K562 (cell line): ENCODE results near the gene SLC25A36. TPM values are rescaled to one million over a fixed set of nuclear protein-coding genes. Genes with fewer than 3 reads are reported as not detected.

ENCODE experiments used
- ATAC-seq: fragments of 200-7000 bp; cut with Tn5 transposase; 3 replicates; pipeline ENCODE4 v1.9.1; 2020; ENCODE audit warnings: moderate library complexity
- BruUV-seq: library from RNA; stranded (reverse); fragments of 400-500 nt; replicated peaks from 2 replicates; lab custom pipeline; 2021; lab: Mats Ljungman, UMichigan
- CTCF ChIA-PET: fragments of 300-600 bp; formaldehyde crosslinking; extraction: SDS; loops from one replicate; lab custom pipeline; 2021; ENCODE audit warnings: low intra/inter-chr PET ratio; lab: Yijun Ruan, JAX
- POLR2A ChIA-PET: fragments of 300-600, 350-650 bp; sonication (Branson Sonifier 250); formaldehyde crosslinking; extraction: SDS; loops from one replicate; lab custom pipeline; 2021; ENCODE audit warnings: antibody characterized with exemption, inconsistent platforms; lab: Yijun Ruan, JAX
- DNase-seq, 4 experiments: peaks; one replicate each; pipeline versions ENCODE4 v3.0.0 to v3.0.0-alpha.2; 2011 to 2018; ENCODE audit warnings: low spot score in 3 of 4, mixed read lengths in 3 of 4; ENCODE audit errors: extremely low read depth in 1 of 4
- FAIRE-seq: peaks from 2 replicates; lab custom pipeline; 2011; peaks lifted over from hg19 to GRCh38; lab: Jason Lieb, UNC
- H2AFZ ChIP-seq: 2 replicates; pipeline ENCODE4 v1.6.0; 2011; ENCODE audit warnings: low read depth, low read length, control low read depth, inconsistent platforms
- H3K27ac ChIP-seq: fragments of 200-600 bp; 3 replicates; pipeline ENCODE4 v1.8.0; 2011; ENCODE audit warnings: low read depth, mild to moderate bottlenecking, control low read depth, inconsistent platforms, low read length, moderate library complexity, mixed read lengths; ENCODE audit errors: extremely low read depth
- H3K27me3 ChIP-seq, 2 experiments: fragments of 300-600 bp in 1 of 2; 2 replicates in 1 of 2; 3 replicates in 1 of 2; pipeline versions ENCODE4 v1.6.0 to v1.8.0; 2011; ENCODE audit warnings: inconsistent platforms in 2 of 2, low read length in 2 of 2, mild to moderate bottlenecking in 1 of 2, mixed read lengths in 1 of 2, moderate library complexity in 1 of 2; ENCODE audit not compliant: control insufficient read depth in 2 of 2, insufficient read depth in 2 of 2
- H3K36me3 ChIP-seq: fragments of 300-600 bp; 3 replicates; pipeline ENCODE4 v1.8.0; 2011; ENCODE audit warnings: mild to moderate bottlenecking, low read length, inconsistent platforms; ENCODE audit not compliant: control insufficient read depth, insufficient read depth
- H3K4me1 ChIP-seq, 2 experiments: fragments of 200-600 bp in 1 of 2; replicated peaks in 1 of 2; 2 replicates in 1 of 2; 3 replicates in 1 of 2; pipeline versions ENCODE4 v1.5.1 to v1.8.0; 2011; ENCODE audit warnings: inconsistent platforms in 2 of 2, low read length in 2 of 2, mild to moderate bottlenecking in 1 of 2, mixed read lengths in 1 of 2, moderate library complexity in 1 of 2; ENCODE audit not compliant: control insufficient read depth in 2 of 2, insufficient read depth in 2 of 2
- H3K4me2 ChIP-seq: 2 replicates; pipeline ENCODE4 v1.6.1; 2011; ENCODE audit warnings: low read length, control low read depth, inconsistent platforms, mixed read lengths; ENCODE audit not compliant: insufficient read depth
- H3K4me3 ChIP-seq: fragments of 200-600 bp; sonication (generic), shearing (Covaris generic); 2 replicates; pipeline ENCODE4 v1.5.1; 2016; ENCODE audit warnings: control low read depth, inconsistent platforms
- H3K79me2 ChIP-seq: fragments of 200-600 bp; 3 replicates; pipeline ENCODE4 v1.8.0; 2011; ENCODE audit warnings: low read length, inconsistent platforms; ENCODE audit not compliant: control insufficient read depth, insufficient read depth
- H3K9ac ChIP-seq, 2 experiments: 2 replicates each; pipeline versions ENCODE4 v1.6.0 to v1.6.1; 2011; ENCODE audit warnings: low read depth in 2 of 2, low read length in 2 of 2, control low read depth in 1 of 2, inconsistent platforms in 1 of 2, mild to moderate bottlenecking in 1 of 2, mixed read lengths in 1 of 2; ENCODE audit not compliant: insufficient read depth in 1 of 2
- H3K9me1 ChIP-seq: one replicate; pipeline ENCODE4 v1.6.0; 2011; ENCODE audit warnings: inconsistent platforms, mild to moderate bottlenecking, low read length, moderate library complexity; ENCODE audit not compliant: control insufficient read depth, insufficient read depth
- H3K9me3 ChIP-seq: replicated peaks from 2 replicates; pipeline ENCODE4 v1.5.1; 2011; ENCODE audit warnings: low read depth, low read length, inconsistent platforms; ENCODE audit not compliant: control insufficient read depth, insufficient read depth
- H4K20me1 ChIP-seq: replicated peaks from 2 replicates; pipeline ENCODE4 v1.6.1; 2011; ENCODE audit warnings: low read length, inconsistent platforms, mixed read lengths; ENCODE audit not compliant: control insufficient read depth, insufficient read depth
- CTBP1 ChIP-seq: fragments of 450-650 bp; IDR thresholded peaks from 2 replicates; pipeline ENCODE4 v1.6.1; 2016; ENCODE audit warnings: borderline replicate concordance
- ELF1 ChIP-seq: fragments of 200-800 bp; sonication (Bioruptor generic); IDR thresholded peaks from 2 replicates; pipeline ENCODE4 v1.6.1; 2016; ENCODE audit warnings: missing genetic modification characterization, missing compliant biosample characterization
- MED1 ChIP-seq: sonication (generic); formaldehyde crosslinking; IDR thresholded peaks from 2 replicates; pipeline ENCODE4 v1.8.1; 2023; ENCODE audit warnings: missing genetic modification reagents, borderline replicate concordance
- NEUROD1 ChIP-seq: fragments of 150-350 bp; IDR thresholded peaks from 2 replicates; pipeline ENCODE4 v1.6.1; 2014; ENCODE audit warnings: borderline replicate concordance, low read length, low read depth; ENCODE audit not compliant: partially characterized antibody
- PHF21A ChIP-seq: fragments of 450-650 bp; IDR thresholded peaks from 2 replicates; pipeline ENCODE4 v1.6.1; 2017; ENCODE audit warnings: low read depth, borderline replicate concordance
- PTTG1 ChIP-seq: fragments of 450-650 bp; IDR thresholded peaks from 2 replicates; pipeline ENCODE4 v1.6.1; 2016; ENCODE audit warnings: low read depth, mild to moderate bottlenecking, missing genetic modification characterization, missing compliant biosample characterization
- RAD21 ChIP-seq, 2 experiments: fragments of 250-450 bp in 1 of 2; fragments of 450-650 bp in 1 of 2; sonication (Bioruptor Pico) in 1 of 2; formaldehyde crosslinking in 1 of 2; IDR thresholded peaks in 1 of 2; conservative IDR thresholded peaks in 1 of 2; 2 replicates each; pipeline versions ENCODE4 v1.4.0 to v1.8.0; 2020 to 2022; ENCODE audit warnings: mild to moderate bottlenecking in 2 of 2, moderate library complexity in 1 of 2
- TCF3 ChIP-seq: sonication (generic); formaldehyde crosslinking; IDR thresholded peaks from 2 replicates; pipeline ENCODE4 v1.4.0; 2020; ENCODE audit warnings: mild to moderate bottlenecking, missing genetic modification reagents
- ZNF431 ChIP-seq: sonication (generic); formaldehyde crosslinking; IDR thresholded peaks from 2 replicates; pipeline ENCODE4 v1.8.0; 2022; ENCODE audit warnings: mild to moderate bottlenecking, missing genetic modification reagents
- WGBS: fragments of 100-300 bp; shearing (Covaris generic); methylation state at CpG from one replicate; pipeline ENCODE4 v1.1.6; 2016; ENCODE audit warnings: low coverage, mixed read lengths; ENCODE audit not compliant: insufficient coverage; ENCODE audit errors: missing lambda C conversion rate; 5-methylcytosine and 5-hydroxymethylcytosine counted together
- in situ Hi-C: fragments of 300-500 bp; cut with MboI; formaldehyde crosslinking; loops from 4 replicates; pipeline ENCODE4 v1.15.0; 2018; ENCODE audit warnings: inconsistent platforms, mixed read lengths
- intact Hi-C: fragments of 100-400 bp; cut with micrococcal nuclease; formaldehyde crosslinking; loops from 2 replicates; pipeline ENCODE4 v1.14.2; 2022
- polyA plus RNA-seq, 8 experiments: library from polyadenylated mRNA; depleted of rRNA in 4 of 8; stranded (reverse) in 5 of 8; unstranded in 3 of 8; fragments of >200 nt; fragmentation: Nextera tagmentation in 2 of 8; fragmentation: Illumina TruSeq in 1 of 8; extraction: Ambion mirVana in 2 of 8; extraction: Trizol in 1 of 8; gene quantifications; 2 replicates each; pipeline versions ENCODE4 v1.2.1 to v1.2.3, GENCODE V29; 2011 to 2014; ENCODE audit warnings: inconsistent platforms in 1 of 8, missing spikeins in 1 of 8
- total RNA-seq, 7 experiments: library from RNA; depleted of rRNA in 6 of 7; stranded (reverse); fragments of >200 nt in 6 of 7; fragmentation: Illumina TruSeq in 2 of 7; extraction: Trizol in 2 of 7; gene quantifications; 2 replicates each; pipeline versions ENCODE4 v1.2.1 to v1.2.3, GENCODE V29; 2011 to 2021; ENCODE audit warnings: low replicate concordance in 1 of 7
- TF ChIP-seq, protein P1 (sequence below): sonication (generic); formaldehyde crosslinking; IDR thresholded peaks from 2 replicates; pipeline ENCODE4 v1.8.0; 2022; ENCODE audit warnings: mild to moderate bottlenecking, missing genetic modification reagents

The SLC25A36 gene
- total and polyA plus RNA-seq, 9 of the 15 experiments (the other 6 are each of a cell fraction or from before 2014, with no cell fraction given), result 12.0 to 95.3 (median 43.3) TPM

DNA sequence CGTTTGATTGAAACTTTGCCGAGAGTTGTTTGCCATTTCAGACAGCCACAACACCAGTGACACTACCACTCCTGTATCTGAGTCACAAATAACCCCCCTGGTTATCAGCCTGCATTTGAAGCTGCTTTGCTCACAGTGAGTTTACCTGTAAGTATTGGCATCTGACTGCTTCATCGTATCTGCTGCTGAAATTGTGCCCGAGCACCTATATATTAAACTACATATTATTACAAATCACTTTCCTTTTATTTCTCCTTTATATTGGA lies 70.3 kb downstream of the SLC25A36 start:
- BruUV-seq, result no TSS peak
- CTCF ChIA-PET, result interaction anchor here (0.8 to 2.7 kb wide), 3 partner anchors 94 to 244 kb away, joined by 4 to 12 read pairs (median 7); no protein-coding TSS in a partner anchor
- Histone ChIP-seq H3K4me1 (peaks cover 0 to 4% of the 10 kb centered on the region in 2 experiments; a peak in 1 of 5 replicates), H3K27me3 (peaks cover 11 to 32% of the 10 kb centered on the region in 2 experiments), H4K20me1 (no peaks in the 10 kb centered on the region), H3K4me2 (no peak overlapping the region), H2AFZ (no peak overlapping the region), H3K36me3 (no peaks in the 10 kb centered on the region), H3K79me2 (no peaks in the 10 kb centered on the region), H3K9ac (no peak overlapping the region), H3K9me3 (no peaks in the 10 kb centered on the region), H3K9me1 (no peaks in the 10 kb centered on the region), H3K4me3 (no peak overlapping the region), H3K27ac (no peak overlapping the region)
- TF ChIP-seq NEUROD1 (no peak), RAD21 (CRISPR knock-in tag; conservative IDR thresholded peaks at IDR 0.05 in 1 of 2, IDR thresholded peaks at IDR 0.05 in 1 of 2) (no peak), PHF21A (no peak), MED1 (no peak), ELF1 (tag) (no peak), PTTG1 (tag) (no peak), TCF3 (no peak), CTBP1 (no peak), ZNF431 (CRISPR knock-in tag) (no peak)
- TF ChIP-seq, protein P1, sequence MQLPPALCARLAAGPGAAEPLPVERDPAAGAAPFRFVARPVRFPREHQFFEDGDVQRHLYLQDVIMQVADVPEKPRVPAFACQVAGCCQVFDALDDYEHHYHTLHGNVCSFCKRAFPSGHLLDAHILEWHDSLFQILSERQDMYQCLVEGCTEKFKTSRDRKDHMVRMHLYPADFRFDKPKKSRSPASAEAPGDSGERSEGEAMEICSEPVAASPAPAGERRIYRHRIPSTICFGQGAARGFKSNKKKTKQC (CRISPR knock-in tag), result no peak
- POLR2A ChIA-PET, result no interaction called here
- DNase-seq, result no peak
- in situ Hi-C loops, result loop anchor here (5.0 to 25.0 kb wide), 2 partner anchors 95 to 175 kb away; no protein-coding TSS in a partner anchor
- intact Hi-C loops, result loop anchor here (1.0 kb wide), 2 partner anchors 94 to 180 kb away; no protein-coding TSS in a partner anchor
- no peak for FAIRE-seq
- ATAC-seq, result no peak
- WGBS, result 0% methylated on average over 4 of the region's 4 CpGs
